ENCODE measurements around the gene CHTOP.

CHTOP gene

GRCh38 chr1:153684892-153685291, 51.0 kb downstream of the CHTOP start:
- CTCF ChIA-PET: interaction anchor here (1.8 to 2.5 kb wide), 2 partner anchors 8 to 9 kb away, joined by 4 to 6 read pairs; no protein-coding TSS in a partner anchor
- no peak overlapping the region for H3K4me3 ChIP-seq (ENCODE audit: low read depth, low read length)
- no peak for DNase-seq (ENCODE audit: low read depth, low spot score)
- POLR2A ChIA-PET: interaction anchor here (0.6 kb wide), 1 partner anchor 31 kb away, joined by 3 read pairs; no protein-coding TSS in a partner anchor
- no peak for TF ChIP-seq CTCF (IDR thresholded peaks at IDR 0.05; ENCODE audit: insufficient read depth, low read length, missing control alignments)

- TF ChIP-seq CTCF (IDR thresholded peaks at IDR 0.05; ENCODE audit: insufficient read depth, low read length, missing control alignments): no peak
- H3K4me3 ChIP-seq (ENCODE audit: low read depth, low read length): no peak overlapping the region
- CTCF ChIA-PET: interaction anchor here (2.5 kb wide), 1 partner anchor 9 kb away, joined by 6 read pairs; no protein-coding TSS in a partner anchor
- DNase-seq (ENCODE audit: low read depth, low spot score): no peak
- POLR2A ChIA-PET: interaction anchor here (0.6 kb wide), 1 partner anchor 384 kb away, joined by 3 read pairs; no protein-coding TSS in a partner anchor
Measured at GRCh38 chr1:153685544-153686340, 51.9 kb downstream of the CHTOP start.

- H3K4me3 ChIP-seq (ENCODE audit: low read depth, low read length): no peak overlapping the region
- POLR2A ChIA-PET: no interaction called here
- CTCF ChIA-PET: interaction anchor here (0.5 to 1.3 kb wide), 2 partner anchors 10 to 216 kb away, joined by 3 to 6 read pairs; no protein-coding TSS in a partner anchor
- no peak for DNase-seq (ENCODE audit: low read depth, low spot score)
- TF ChIP-seq CTCF (IDR thresholded peaks at IDR 0.05; ENCODE audit: insufficient read depth, low read length, missing control alignments): no peak
Measured at GRCh38 chr1:153687346-153688125, 53.7 kb downstream of the CHTOP start.

- H3K4me3 ChIP-seq (ENCODE audit: low read depth, low read length): no peak overlapping the region
- TF ChIP-seq CTCF (IDR thresholded peaks at IDR 0.05; ENCODE audit: insufficient read depth, low read length, missing control alignments): no peak
- DNase-seq (ENCODE audit: low read depth, low spot score): no peak
- CTCF ChIA-PET: interaction anchor here (0.7 to 1.3 kb wide), 2 partner anchors 11 to 16 kb away, joined by 3 to 6 read pairs; no protein-coding TSS in a partner anchor
- POLR2A ChIA-PET: no interaction called here
Measured at GRCh38 chr1:153688276-153688675, 54.4 kb downstream of the CHTOP start.

- no peak overlapping the region for H3K4me3 ChIP-seq (ENCODE audit: low read depth, low read length)
- CTCF ChIA-PET: interaction anchor here (0.7 to 1.3 kb wide), 2 partner anchors 11 to 16 kb away, joined by 3 to 6 read pairs; no protein-coding TSS in a partner anchor
- DNase-seq (ENCODE audit: low read depth, low spot score): no peak
- TF ChIP-seq CTCF (IDR thresholded peaks at IDR 0.05; ENCODE audit: insufficient read depth, low read length, missing control alignments): no peak
- POLR2A ChIA-PET: no interaction called here
Measured at GRCh38 chr1:153688736-153689328, 55.0 kb downstream of the CHTOP start.
